ENCODE measurements around the gene HPCAL4. TPM values are rescaled to one million over a fixed set of nuclear protein-coding genes. Genes with fewer than 3 reads are reported as not detected.

HPCAL4 gene
- total RNA-seq, 1 donor from 2014 or later, result not detected

DNA sequence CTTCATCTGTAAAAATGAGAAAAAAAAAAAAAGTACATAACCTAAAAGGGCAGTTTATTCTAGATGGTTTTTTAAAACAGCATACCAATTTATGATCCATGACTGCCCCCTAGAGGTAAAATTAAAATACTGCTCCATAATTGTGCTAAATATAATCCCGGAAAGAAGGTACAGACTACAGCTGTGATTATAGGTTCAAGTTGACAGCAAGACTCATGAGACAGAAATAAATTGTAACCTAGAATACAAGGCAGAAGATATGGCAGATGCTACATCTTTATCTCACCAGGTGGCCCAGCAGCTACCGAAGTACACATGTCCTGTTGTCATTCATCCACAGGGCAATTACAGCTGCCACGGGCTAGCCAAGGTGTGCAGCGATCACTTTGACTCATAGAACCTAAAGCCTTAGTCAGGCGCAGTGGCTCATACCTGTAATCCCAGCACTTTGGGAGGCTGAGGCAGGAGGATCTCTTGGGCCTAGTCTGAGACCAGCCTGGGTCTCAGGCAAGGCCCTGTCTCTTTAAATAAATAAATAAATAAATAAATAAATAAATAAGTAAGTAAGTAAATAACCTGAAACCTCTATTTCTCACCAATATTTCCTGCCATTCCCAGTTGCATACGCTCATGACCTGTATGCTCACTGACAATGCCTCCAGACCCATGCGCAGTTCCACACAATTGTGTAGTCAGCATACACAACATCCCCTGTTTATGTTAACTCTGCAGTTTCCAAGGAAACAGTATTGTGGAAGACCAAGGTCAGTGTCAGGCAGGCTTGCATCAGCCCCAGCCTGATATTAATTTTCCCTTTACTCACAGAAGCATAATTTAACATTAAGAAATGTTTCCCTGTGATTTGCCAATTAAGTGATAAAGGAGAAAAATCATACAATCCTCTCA, 29.1 kb upstream of the HPCAL4 start:
- intact Hi-C loops (cut with micrococcal nuclease), result loop anchor here (1.0 kb wide), 3 partner anchors 67 to 618 kb away; no protein-coding TSS in a partner anchor
- no peak overlapping the region for H3K4me3 Mint-ChIP-seq
- peaks cover 37% of the 10 kb centered on the region for H3K27me3 Mint-ChIP-seq
- H3K27ac Mint-ChIP-seq, result no peak overlapping the region
- TF ChIP-seq, protein P1, sequence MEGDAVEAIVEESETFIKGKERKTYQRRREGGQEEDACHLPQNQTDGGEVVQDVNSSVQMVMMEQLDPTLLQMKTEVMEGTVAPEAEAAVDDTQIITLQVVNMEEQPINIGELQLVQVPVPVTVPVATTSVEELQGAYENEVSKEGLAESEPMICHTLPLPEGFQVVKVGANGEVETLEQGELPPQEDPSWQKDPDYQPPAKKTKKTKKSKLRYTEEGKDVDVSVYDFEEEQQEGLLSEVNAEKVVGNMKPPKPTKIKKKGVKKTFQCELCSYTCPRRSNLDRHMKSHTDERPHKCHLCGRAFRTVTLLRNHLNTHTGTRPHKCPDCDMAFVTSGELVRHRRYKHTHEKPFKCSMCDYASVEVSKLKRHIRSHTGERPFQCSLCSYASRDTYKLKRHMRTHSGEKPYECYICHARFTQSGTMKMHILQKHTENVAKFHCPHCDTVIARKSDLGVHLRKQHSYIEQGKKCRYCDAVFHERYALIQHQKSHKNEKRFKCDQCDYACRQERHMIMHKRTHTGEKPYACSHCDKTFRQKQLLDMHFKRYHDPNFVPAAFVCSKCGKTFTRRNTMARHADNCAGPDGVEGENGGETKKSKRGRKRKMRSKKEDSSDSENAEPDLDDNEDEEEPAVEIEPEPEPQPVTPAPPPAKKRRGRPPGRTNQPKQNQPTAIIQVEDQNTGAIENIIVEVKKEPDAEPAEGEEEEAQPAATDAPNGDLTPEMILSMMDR (IDR thresholded peaks at IDR 0.05), result peak; percentile 51
- no peaks in the 10 kb centered on the region for H3K9me3 Mint-ChIP-seq
- CTCF ChIA-PET, result interaction anchor here (0.5 to 1.5 kb wide), 6 partner anchors 19 to 971 kb away, joined by 3 to 10 read pairs (median 4); no protein-coding TSS in a partner anchor
- no peaks in the 10 kb centered on the region for H3K36me3 Mint-ChIP-seq (ENCODE audit: low read depth)
- DNase-seq (no peak), ATAC-seq (ENCODE audit: low read depth) (peak; percentile 62)
- H3K4me1 Mint-ChIP-seq, result peaks cover 2% of the 10 kb centered on the region
- POLR2A ChIA-PET, result interaction anchor here (0.5 to 0.8 kb wide), 3 partner anchors 19 to 147 kb away, joined by 3 to 4 read pairs (median 3); partner anchors contain the start of gene PPIE

DNA sequence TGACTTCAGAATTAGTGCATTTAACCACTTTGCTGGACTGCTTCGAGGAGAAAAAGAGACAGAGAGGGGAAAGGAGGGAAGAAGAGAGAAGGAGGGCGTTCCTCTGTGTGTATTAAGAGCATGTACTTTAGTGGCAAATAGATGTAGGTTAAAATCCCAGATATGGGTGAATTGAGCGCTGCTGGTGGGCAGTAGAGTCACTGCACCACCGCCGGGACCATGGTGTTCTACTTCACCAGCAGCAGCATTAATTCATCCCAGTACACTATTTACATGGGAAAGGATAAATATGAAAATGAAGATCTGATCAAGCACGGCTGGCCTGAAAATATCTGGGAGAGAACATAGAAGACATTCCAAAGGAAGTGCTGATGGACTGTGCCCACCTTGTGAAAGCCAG, 26.6 kb upstream of the HPCAL4 start:
- H3K4me3 Mint-ChIP-seq, result no peak overlapping the region
- no peaks in the 10 kb centered on the region for H3K36me3 Mint-ChIP-seq (ENCODE audit: low read depth)
- ChIA-PET POLR2A (no interaction called here), CTCF (interaction anchor here (0.8 to 1.8 kb wide), 3 partner anchors 82 to 112 kb away, joined by 3 to 6 read pairs (median 3); no protein-coding TSS in a partner anchor)
- peaks cover 37% of the 10 kb centered on the region for H3K27me3 Mint-ChIP-seq
- DNase-seq (no peak), ATAC-seq (ENCODE audit: low read depth) (no peak)
- H3K4me1 Mint-ChIP-seq, result peaks cover 2% of the 10 kb centered on the region
- intact Hi-C loops (cut with micrococcal nuclease), result no loop called here
- H3K27ac Mint-ChIP-seq, result no peak overlapping the region
- TF ChIP-seq, protein P1 (IDR thresholded peaks at IDR 0.05), result no peak
- no peaks in the 10 kb centered on the region for H3K9me3 Mint-ChIP-seq

DNA sequence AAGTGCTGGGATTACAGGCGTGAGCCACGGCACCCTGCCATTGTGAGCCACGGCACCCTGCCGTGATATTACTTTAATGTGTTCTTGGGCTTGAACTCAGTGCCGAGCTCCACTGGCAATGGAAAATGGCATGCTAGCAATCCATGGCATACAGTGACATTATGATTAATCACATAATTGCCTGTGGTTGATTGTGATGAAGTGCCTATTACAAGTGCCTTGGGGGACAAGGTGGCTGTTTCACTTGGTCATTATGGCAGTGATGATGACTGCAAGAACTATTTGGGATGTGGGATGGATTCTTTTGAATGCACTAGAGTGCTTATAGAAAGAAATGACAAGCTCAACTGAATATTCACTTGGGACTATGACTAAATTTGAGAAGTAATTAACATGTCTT, 22.3 kb upstream of the HPCAL4 start:
- H3K4me1 Mint-ChIP-seq, result no peaks in the 10 kb centered on the region
- H3K36me3 Mint-ChIP-seq (ENCODE audit: low read depth), result no peaks in the 10 kb centered on the region
- intact Hi-C loops (cut with micrococcal nuclease), result no loop called here
- ChIA-PET POLR2A (interaction anchor here (0.6 kb wide), 1 partner anchor 620 kb away, joined by 3 read pairs; no protein-coding TSS in a partner anchor), CTCF (interaction anchor here (0.9 kb wide), 1 partner anchor 36 kb away, joined by 3 read pairs; no protein-coding TSS in a partner anchor)
- DNase-seq (no peak), ATAC-seq (ENCODE audit: low read depth) (no peak)
- H3K27me3 Mint-ChIP-seq, result peaks cover 39% of the 10 kb centered on the region
- no peak overlapping the region for H3K27ac Mint-ChIP-seq
- no peak overlapping the region for H3K4me3 Mint-ChIP-seq
- TF ChIP-seq, protein P1 (IDR thresholded peaks at IDR 0.05), result no peak
- H3K9me3 Mint-ChIP-seq, result peaks cover 2% of the 10 kb centered on the region

DNA sequence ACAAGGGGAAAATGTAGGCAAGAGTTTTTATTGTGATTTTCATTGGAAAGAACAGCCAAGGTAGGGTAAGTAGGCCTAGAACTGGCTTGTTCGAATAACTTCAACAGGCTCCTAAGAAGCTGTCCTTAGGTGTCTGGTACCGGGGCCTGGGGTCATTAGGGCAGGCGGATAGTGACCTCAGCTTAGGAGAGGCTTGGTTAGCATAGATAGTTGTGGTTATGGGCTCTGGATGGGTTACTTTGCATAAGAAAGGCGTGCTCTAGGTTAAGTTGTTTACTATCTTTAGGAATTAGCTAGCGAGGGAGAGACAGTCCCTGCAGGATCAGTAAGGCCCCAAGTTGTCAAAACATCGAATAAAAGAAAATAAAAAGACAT, 20.7 kb upstream of the HPCAL4 start:
- CTCF ChIA-PET, result interaction anchor here (0.9 kb wide), 1 partner anchor 13 kb away, joined by 4 read pairs; no protein-coding TSS in a partner anchor
- H3K27ac Mint-ChIP-seq, result no peak overlapping the region
- ATAC-seq (ENCODE audit: low read depth), result no peak
- intact Hi-C loops (cut with micrococcal nuclease), result no loop called here
- no peak for DNase-seq
- no peaks in the 10 kb centered on the region for H3K4me1 Mint-ChIP-seq
- TF ChIP-seq, protein P1 (IDR thresholded peaks at IDR 0.05), result no peak
- POLR2A ChIA-PET, result no interaction called here
- peaks cover 29% of the 10 kb centered on the region for H3K27me3 Mint-ChIP-seq
- no peak overlapping the region for H3K4me3 Mint-ChIP-seq
- H3K36me3 Mint-ChIP-seq (ENCODE audit: low read depth), result no peaks in the 10 kb centered on the region
- H3K9me3 Mint-ChIP-seq, result peaks cover 2% of the 10 kb centered on the region

All from activated B cell treated with CpG ODN at 0.5 μM for 24 hours (primary cell).